NCI-H2081 treated with DMSO at 0.1 percent for 48 hours (cell line): Measurements from ENCODE around the gene EFCC1.
A peak's percentile ranks its signal among the peaks of the same experiment; 100 is the strongest.

Experiments used
- DNase-seq: peaks from one replicate; lab custom pipeline; 2025; lab: John Stamatoyannopoulos, UW

EFCC1 gene

DNA sequence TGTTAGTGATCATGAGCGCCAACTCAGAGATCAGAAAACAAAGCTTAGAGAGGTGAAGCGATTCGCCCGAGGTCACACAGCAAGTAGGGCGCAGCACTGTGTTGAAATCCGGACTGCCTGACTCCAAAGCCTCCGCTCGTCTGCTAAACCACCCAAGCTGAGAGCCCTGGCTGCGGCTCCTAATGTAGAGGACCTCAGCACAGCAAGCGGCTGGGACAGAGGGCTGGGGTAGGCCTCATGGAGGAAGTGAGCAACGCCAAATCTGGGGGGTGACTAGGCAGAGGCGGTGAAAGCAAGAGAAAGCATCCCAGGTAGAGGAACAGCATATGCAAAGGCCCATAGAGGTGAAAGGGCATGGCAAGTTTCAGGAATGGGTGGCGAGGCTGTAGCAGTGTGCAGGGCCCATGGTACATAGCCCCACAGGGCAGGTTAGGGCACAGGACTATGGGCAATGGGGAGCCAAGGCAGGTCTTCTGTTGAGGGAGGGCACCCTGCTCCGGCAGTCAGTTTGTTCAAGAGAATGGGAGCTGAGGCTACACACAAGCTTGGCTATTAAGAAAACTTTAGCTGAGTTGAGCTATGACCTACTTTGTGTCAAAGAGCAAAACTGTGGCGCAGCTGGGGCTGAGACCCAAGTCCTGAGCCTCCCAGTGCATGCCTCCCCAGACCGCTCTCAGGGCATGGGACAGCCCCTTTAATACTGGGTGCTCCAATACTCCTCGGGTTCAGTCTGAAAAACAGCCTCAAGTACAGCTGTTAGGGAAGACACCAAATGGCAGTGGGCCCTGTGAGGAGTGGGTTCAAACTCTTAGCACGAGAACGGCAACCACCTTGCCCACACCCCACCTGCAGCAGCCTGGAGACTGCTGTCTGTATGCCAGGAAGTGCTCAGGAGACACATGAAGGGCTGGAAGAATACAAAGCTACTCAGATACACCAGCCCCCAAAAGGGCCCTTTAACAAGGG is 6.2 kb upstream of the EFCC1 start:
- DNase-seq: no peak

GRCh38 chr3:128995737-128996136 is 5.4 kb upstream of the EFCC1 start:
- DNase-seq: no peak

DNA sequence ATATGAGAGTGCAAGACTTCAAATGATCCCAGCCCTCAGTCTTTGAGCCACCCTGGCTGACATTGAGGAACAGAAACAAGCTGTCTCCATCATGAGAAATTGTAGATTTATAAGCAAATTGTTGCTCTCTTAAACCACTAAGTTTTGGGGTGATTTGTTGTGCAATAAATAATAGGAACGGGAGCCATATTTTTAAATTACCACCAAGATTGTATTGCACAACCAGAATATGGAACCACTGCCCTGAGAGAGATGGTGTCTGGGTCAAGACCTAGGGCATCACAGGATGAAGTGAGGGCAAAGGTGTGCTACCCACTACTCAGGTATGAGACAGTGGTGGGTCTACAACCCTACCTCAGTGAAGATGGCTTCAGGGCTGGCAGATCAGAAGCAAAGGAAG is 4.9 kb upstream of the EFCC1 start:
- DNase-seq: no peak

GRCh38 chr3:128996726-128997125 is 4.4 kb upstream of the EFCC1 start:
- DNase-seq: no peak

DNA sequence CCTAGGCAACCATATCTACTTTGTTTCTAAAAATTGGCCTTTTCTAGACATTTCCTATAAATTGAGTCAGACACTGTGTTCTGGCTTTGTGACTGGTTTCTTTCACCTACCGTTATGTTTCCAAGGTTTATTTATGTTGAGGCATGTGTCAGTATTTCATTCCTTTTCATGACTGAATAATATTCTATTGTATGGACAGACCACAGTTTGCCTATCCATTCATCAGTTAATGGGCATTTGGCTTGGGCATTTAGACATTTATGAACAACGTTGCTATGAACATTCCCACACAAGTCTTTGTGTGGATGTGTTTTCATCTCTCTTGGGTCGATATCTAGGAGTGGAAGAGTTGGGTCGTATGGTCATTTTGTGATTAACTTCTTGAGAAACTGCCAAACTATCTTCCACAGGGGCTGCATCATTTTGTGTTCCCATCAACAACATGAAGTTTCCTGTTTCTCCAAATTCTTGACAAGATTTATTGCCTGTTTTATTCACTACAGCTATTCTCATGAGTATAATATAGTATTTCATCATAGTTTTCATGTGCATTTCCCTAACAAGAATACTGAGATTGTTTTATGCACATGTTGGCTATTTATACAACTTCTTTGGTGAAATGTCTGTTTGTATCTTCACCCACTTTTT is 3.5 kb upstream of the EFCC1 start:
- no peak for DNase-seq

- DNase-seq: no peak
These were observed 2.5 kb upstream of the EFCC1 start for GRCh38 chr3:128998561-128998960.

DNA sequence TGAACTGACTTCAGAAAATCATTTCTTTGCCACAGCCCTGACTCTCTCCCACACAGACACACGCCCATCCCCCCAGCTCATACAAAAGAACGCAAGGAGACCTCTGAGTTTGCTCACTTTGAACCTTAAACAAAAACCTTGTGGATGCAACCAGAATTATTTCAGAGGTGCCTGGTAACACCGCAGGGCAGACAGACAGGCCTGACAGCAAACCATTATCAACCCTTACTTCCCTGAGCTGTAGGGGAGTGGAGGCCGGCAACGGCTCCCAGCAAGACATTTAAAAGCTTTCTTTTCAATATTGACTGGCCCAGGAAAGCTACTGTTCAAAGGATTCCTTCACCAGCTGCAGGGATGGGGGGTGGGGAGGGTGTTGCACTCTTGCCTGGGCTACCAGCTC is 2.0 kb upstream of the EFCC1 start:
- no peak for DNase-seq

GRCh38 chr3:129000742-129001100 is 383 bp upstream of the EFCC1 start:
- DNase-seq: no peak

DNA sequence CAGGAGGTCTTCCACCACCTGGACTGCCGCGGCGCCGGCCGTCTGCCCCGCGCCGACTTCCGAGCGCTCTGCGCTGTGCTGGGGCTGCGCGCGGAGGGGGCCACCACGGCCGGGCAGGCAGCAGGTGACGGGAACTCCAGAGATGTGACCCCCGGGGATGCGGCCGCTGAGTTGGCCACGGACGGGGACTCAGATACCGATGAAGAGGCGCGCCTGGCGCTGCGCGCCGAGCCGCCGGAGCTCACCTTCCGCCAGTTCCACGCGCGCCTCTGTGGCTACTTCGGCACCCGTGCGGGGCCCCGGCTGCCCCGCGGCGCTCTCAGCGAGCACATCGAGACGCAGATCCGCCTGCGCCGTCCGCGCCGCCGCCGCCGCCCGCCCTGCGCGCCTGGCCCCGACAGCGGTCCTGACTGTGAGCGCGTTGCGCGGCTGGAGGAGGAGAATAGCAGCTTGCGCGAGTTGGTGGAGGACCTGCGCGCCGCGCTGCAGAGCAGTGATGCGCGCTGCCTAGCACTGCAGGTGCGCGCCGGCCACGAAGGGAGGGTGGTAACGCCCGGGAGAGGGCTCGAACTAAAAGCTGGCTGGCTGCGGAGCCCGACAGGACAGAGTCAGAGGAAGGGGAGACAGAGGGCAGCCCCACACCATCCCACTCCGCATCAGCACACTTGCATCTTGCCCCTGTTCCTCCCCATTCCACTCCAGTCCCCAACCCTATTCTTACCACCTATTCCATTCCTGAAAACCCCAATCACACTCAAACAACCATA is 885 bp downstream of the EFCC1 start:
- no peak for DNase-seq

DNA sequence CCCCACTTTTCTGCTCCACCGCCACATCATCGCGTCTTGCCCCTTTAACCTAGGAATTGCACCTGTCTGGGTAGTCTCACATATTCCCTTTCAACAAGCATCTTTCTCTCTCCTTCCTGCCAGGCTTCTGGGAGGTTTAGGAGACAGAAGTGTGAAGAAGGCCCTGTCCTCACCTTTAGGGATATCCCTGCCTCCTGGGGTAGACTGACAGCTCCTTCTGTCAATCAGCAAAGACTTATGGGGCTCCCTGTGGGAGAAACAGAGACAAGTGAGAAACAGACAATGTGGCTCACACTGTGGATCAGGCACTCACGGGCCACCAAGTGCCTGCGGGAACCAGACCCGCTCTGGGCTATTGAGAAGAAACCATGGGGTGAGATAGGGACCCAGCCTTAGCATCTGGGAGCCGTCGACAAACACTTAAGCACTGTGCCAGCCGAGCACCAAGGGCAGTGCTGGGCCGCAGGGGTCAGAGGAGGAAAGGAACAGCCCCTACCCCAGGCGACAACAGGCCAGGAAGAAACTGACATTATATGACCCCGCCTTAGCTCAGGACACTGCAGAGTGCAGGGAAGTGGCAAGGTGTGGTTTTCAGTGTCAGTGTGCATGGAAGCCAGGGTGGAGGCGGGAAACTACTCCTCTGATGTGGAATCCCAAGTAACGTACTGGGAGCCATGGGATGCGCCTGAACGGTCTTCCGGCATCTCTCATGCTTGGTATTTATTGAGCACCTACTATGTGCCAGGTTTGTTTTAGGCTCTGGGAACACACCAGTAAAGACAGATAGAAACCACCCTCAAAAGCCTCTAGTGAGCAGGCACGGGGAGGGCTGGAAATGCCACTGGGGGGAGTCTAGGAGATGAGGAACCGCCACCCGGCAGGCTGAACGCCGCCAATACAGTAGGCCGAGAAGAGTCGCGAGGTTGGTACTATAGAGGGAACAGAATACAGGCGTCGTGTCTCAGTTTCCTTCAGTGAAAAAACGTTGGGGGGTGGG is 1.8 kb downstream of the EFCC1 start:
- no peak for DNase-seq

- DNase-seq: no peak
These were observed 2.5 kb downstream of the EFCC1 start for GRCh38 chr3:129003578-129004112.

DNA sequence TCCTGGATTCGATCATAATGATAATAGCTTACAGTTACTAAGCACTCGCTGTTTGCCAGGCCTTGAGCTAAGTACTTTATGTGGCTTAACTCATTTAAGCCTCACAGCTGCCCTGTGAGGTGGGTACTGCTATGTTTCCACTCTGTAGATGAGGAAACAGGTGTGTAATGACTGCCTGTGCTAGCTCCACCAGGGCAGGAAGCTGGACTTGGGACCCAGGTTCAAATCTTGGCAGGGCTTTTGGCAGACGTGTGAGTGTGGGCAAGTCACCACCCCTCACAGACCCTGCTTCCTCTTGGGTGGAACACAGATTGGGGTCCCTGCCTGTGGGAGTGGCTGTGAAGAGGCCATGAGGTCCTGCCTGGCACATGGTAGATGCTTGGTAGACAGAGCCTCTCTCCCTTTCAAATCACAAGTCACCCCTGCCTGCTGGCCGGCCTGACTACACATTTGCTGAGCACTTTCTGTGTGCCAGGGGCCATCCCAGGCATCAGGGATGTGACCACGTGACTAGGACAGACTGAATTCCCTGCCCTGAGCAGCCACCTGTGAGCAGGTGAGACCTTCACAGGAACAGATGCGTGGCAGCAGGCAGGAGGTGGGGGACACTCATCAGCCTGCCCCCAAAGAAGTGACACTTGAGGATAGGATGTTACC is 3.7 kb downstream of the EFCC1 start:
- peak; percentile 48 for DNase-seq

DNA sequence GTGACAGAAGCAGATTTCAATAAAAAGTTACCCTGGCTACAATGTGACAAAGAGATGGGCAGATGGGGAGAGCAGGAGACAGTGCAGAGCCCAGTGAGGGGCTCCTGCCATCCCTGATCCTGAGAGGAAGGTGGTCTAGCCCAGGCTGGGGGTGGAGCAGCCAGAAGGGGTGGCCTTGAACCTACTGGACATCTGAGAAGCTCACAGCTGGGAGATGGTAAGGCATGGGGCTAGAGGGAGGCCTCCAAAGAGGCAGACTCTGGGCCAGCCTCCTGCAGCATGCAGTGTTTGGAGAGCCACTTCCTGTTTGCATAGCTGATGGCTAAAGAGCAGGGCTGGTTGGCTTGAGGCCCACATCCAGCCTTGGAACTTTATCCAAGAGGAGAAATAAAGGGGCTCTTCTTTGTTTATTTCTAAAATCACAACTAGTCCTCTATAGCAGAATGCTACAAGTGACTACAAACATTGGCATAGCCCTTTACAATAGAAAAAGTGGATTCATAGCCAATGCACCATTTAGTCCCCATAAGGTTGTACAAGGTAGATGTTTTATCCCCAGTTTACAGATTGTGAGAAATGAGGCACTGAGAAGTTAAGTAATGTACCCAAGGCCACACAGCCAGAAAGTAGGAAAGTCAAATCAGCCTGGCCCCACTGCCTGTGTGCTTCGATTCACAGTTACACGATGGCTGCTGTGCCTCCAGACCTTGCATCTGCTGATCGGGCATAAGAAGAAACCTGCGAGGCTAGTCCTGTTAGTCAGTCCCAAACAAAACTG is 4.6 kb downstream of the EFCC1 start:
- no peak for DNase-seq

DNA sequence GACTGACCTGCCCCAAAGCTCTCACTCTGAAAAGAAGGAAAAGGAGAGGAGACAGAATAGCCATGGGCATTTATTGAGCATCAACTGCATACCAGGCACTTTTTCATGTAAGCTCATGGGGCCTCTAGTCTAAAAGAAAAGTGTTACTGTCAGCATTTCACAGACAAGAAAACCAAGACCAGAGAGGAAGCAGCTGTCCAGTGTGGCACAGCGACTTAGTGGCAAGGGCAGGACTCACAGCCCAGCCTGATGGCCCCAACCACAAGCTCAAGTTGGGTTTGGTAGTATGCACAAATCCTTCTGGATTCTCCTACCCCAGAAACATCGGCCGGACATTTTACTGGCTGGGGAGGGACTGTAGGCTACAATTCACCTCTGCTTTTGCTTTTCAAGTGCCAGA is 5.8 kb downstream of the EFCC1 start:
- no peak for DNase-seq

GRCh38 chr3:129007792-129008191 is 6.7 kb downstream of the EFCC1 start:
- DNase-seq: no peak

DNA sequence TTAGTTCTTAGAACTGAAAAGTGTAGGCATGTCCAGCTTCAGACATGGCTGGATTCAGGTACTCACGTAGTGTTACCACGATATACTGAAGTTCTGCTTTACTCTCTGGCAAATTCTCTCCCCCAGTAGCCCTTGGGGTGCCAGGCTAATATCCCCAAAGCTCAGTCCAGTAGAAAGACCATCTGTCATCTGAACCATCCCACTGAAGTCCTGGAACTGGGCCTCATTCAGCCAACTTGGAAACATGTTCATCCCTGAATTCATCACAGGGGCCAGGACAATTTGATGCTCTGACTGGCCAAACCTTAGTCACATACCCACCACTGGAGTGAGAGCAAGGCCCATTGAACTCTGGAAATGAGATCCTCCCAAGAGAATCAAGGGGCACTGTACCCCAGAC is 8.2 kb downstream of the EFCC1 start:
- no peak for DNase-seq

DNA sequence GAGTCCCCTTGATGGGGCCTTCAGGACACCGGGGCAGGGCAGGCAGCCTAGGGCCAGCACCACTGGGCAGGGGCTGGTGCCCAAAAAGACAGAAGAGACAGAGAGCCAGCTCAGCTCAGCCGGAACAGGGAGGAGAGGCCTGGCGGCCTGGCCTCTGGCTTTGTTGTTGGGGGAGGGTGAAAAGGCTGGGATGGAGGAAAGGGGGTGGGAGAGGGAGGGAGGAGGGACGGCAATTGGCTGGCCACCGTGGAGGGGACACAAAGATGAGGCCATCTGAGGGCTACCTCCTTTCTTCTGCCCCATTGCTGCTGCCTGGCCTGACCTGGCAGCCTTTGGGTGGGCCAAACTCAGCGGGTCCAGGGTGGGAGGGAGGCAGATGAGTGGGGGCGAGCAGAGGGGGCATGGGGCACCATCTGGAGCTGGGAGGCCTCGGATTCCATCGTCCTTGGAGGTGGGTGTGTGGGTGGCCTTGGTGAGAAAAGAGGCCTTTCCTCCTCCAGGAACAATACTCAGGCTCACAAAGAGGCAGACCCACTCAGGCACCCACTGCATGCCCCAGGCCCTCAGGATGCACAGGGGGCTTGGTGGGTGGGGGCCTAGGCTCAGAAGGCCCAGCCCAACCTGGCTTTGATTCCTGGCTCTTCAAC is 9.3 kb downstream of the EFCC1 start:
- no peak for DNase-seq

- no peak for DNase-seq
These were observed 12.4 kb downstream of the EFCC1 start for GRCh38 chr3:129013491-129013891.

- DNase-seq: no peak
These were observed 13.0 kb downstream of the EFCC1 start for GRCh38 chr3:129014148-129014547.
